Measurements from ENCODE around the gene MAPK4. TPM values are rescaled to one million over a fixed set of nuclear protein-coding genes. Genes with fewer than 3 reads are reported as not detected.
"Not testable (repeated sequence)": the region's sequence is repeated elsewhere in the genome, so short reads cannot be mapped to it uniquely, and the experiment has no call there.

The MAPK4 gene
- polyA plus RNA-seq, 12 donors: 3.6 to 13.7 (median 8.6) TPM; not detected in 1

GRCh38 chr18:50679056-50679455 lies 119.2 kb downstream of the MAPK4 start:
- DNase-seq: no peak

GRCh38 chr18:50679656-50680055 lies 119.8 kb downstream of the MAPK4 start:
- no peak for DNase-seq

- no peak for DNase-seq
Measured at GRCh38 chr18:50680966-50681365, 121.1 kb downstream of the MAPK4 start.

GRCh38 chr18:50682852-50683251 lies 123.0 kb downstream of the MAPK4 start:
- no peak for DNase-seq

GRCh38 chr18:50686409-50686808 lies 126.5 kb downstream of the MAPK4 start:
- no peak for DNase-seq

- no peak for DNase-seq
Measured at GRCh38 chr18:50687491-50687890, 127.6 kb downstream of the MAPK4 start.

GRCh38 chr18:50689578-50689977 lies 129.7 kb downstream of the MAPK4 start:
- DNase-seq: no peak

- DNase-seq: no peak
Measured at GRCh38 chr18:50694147-50694546, 134.3 kb downstream of the MAPK4 start.

GRCh38 chr18:50695431-50696176 lies 135.7 kb downstream of the MAPK4 start:
- no peak for DNase-seq

- no peak for DNase-seq
Measured at GRCh38 chr18:50696436-50696835, 136.5 kb downstream of the MAPK4 start.

GRCh38 chr18:50696929-50697328 lies 137.0 kb downstream of the MAPK4 start:
- no peak for DNase-seq

- DNase-seq: no peak
Measured at GRCh38 chr18:50697509-50697908, 137.6 kb downstream of the MAPK4 start.

- DNase-seq: no peak
Measured at GRCh38 chr18:50700245-50701165, 140.6 kb downstream of the MAPK4 start.

- DNase-seq: no peak
Measured at GRCh38 chr18:50704357-50704940, 144.6 kb downstream of the MAPK4 start.

- DNase-seq: no peak
Measured at GRCh38 chr18:50706199-50706598, 146.3 kb downstream of the MAPK4 start.

GRCh38 chr18:50706651-50707050 lies 146.8 kb downstream of the MAPK4 start:
- DNase-seq: no peak

- DNase-seq: not testable (repeated sequence)
Measured at GRCh38 chr18:50707297-50707696, 147.4 kb downstream of the MAPK4 start.

- no peak for DNase-seq
Measured at GRCh38 chr18:50707855-50708469, 148.1 kb downstream of the MAPK4 start.

GRCh38 chr18:50709193-50709592 lies 149.3 kb downstream of the MAPK4 start:
- DNase-seq: no peak

GRCh38 chr18:50711386-50711785 lies 151.5 kb downstream of the MAPK4 start:
- no peak for DNase-seq

- DNase-seq: no peak
Measured at GRCh38 chr18:50715919-50716318, 156.0 kb downstream of the MAPK4 start.

- DNase-seq: no peak
Measured at GRCh38 chr18:50716902-50717301, 157.0 kb downstream of the MAPK4 start.

Measured in muscle of arm (tissue), 12 donors.